Activated T-helper 17 cell treated with anti-CD3 and anti-CD28 coated beads, Interleukin-2, amount 50 U/mL, for 72 hours (primary cell): ENCODE data around the gene ADGRL3. TPM values are rescaled to one million over a fixed set of nuclear protein-coding genes. Genes with fewer than 3 reads are reported as not detected.

Experiments
- ATAC-seq: fragments of 150-1000 bp; cut with Tn5 transposase; replicated peaks from 2 replicates; pipeline ENCODE4 v1.10.0; 2021; ENCODE audit warnings: mild to moderate bottlenecking, moderate library complexity
- H3K27ac Mint-ChIP-seq: one replicate; pipeline ENCODE4 v1.8.0; 2022; ENCODE audit warnings: mixed read lengths
- H3K27me3 Mint-ChIP-seq: one replicate; pipeline ENCODE4 v1.8.0; 2022; ENCODE audit warnings: mixed read lengths
- H3K36me3 Mint-ChIP-seq: one replicate; pipeline ENCODE4 v1.8.0; 2022; ENCODE audit warnings: low read depth, mild to moderate bottlenecking, mixed read lengths
- H3K4me1 Mint-ChIP-seq: one replicate; pipeline ENCODE4 v1.8.0; 2022; ENCODE audit warnings: mixed read lengths
- H3K4me3 Mint-ChIP-seq: one replicate; pipeline ENCODE4 v1.8.0; 2022; ENCODE audit warnings: mild to moderate bottlenecking, mixed read lengths
- H3K9me3 Mint-ChIP-seq: one replicate; pipeline ENCODE4 v1.8.0; 2022; ENCODE audit warnings: mixed read lengths
- total RNA-seq, 2 donors: library from RNA; stranded (reverse); gene quantifications; one replicate each; pipeline ENCODE4 v1.2.3, GENCODE V29; 2022

Gene ADGRL3
- total RNA-seq, 2 donors from 2014 or later, result not detected

DNA sequence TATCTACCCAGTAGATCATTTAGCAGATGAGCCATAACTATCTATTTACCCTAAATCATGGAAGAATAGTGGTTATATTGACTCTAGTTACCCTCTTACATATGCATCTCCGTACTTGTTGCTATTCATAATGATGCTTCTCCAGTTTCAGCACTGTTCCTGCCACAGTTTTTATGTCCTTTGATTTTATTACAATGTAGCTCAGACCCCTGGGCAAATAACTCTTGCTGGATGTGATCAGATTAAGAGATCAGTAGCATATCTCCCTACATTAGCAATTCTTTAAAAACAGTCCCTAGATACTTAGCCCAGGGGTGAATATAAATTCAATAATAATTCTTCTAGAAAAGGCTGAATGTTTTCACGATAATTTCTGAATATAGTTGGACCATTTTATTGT, 696.5 kb downstream of the ADGRL3 start:
- no peak for ATAC-seq
- Mint-ChIP-seq H3K9me3 (peaks cover 9% of the 10 kb centered on the region), H3K27ac (no peak overlapping the region), H3K4me1 (no peaks in the 10 kb centered on the region), H3K36me3 (no peaks in the 10 kb centered on the region), H3K4me3 (no peak overlapping the region), H3K27me3 (no peaks in the 10 kb centered on the region)

DNA sequence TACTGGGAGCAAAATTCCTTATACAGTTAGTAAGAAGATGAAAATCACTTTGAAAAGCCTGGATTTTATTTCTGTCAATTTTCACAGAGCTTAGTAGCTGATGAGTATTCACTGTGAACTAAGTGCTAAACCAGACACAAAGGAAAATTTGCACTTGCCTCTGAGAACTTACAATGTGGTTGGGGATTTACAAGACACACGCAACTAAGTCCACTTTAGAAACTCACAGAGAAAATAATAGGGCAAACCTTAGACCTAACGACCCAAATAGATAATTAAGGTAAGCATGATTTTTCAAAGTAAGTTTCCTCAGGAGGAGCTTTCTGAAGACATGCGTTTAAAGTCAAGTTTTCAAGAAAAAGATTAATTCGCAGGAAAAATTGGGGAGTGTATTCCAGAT, 708.9 kb downstream of the ADGRL3 start:
- Mint-ChIP-seq H3K27me3 (no peaks in the 10 kb centered on the region), H3K27ac (no peak overlapping the region)

DNA sequence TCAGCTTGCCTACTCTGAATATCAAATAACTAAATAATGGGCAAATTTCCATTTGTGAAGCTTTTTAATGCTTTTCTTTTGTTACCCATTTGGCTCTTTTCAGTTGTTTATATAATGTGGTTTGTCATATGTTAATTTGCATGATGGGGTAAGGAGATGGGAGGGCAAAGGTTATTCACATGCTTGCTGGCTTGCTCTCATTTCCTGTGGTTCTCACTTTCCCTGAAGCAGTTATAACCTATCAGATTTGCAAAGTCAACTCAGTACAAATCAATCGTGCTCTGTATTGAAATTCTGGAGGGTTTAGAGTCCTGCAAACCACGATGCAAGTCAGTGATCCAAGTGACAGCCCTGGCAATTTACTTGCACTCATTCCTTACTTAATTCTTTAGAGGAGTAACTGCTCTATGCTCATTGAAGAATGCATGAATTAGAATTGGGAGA, 711.2 kb downstream of the ADGRL3 start:
- no peaks in the 10 kb centered on the region for H3K4me1 Mint-ChIP-seq

More for the DNA sequence above, 708.9 kb downstream of the ADGRL3 start:
- no peak for ATAC-seq
- H3K4me1 Mint-ChIP-seq, result no peaks in the 10 kb centered on the region
- H3K9me3 Mint-ChIP-seq, result peaks cover under 1% of the 10 kb centered on the region
- no peak overlapping the region for H3K4me3 Mint-ChIP-seq
- H3K36me3 Mint-ChIP-seq, result no peaks in the 10 kb centered on the region

DNA sequence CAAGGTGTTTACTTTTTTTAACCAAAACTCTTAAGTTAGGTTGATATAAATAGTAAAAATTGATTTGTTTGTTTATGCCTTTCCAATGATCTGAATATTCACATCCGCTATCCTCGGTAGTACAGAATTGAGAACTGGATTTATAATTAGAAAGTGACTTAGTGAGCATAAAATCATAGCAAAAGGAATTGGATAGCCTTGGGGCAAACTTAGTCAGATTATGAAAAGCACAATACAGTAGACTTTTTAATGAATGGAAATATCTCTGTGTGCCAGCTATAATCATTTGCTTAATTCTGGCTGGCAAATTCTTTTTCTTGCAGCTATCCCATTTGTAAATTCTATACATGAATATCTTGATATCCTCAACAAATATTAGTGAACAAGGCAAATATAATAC, 713.5 kb downstream of the ADGRL3 start:
- no peak overlapping the region for H3K27ac Mint-ChIP-seq
- no peaks in the 10 kb centered on the region for H3K4me1 Mint-ChIP-seq
- H3K9me3 Mint-ChIP-seq, result peaks cover 11% of the 10 kb centered on the region
- no peak overlapping the region for H3K4me3 Mint-ChIP-seq
- no peak for ATAC-seq
- H3K36me3 Mint-ChIP-seq, result no peaks in the 10 kb centered on the region
- H3K27me3 Mint-ChIP-seq, result no peaks in the 10 kb centered on the region

More for the DNA sequence above, 711.2 kb downstream of the ADGRL3 start:
- H3K36me3 Mint-ChIP-seq, result no peaks in the 10 kb centered on the region
- H3K27me3 Mint-ChIP-seq, result no peaks in the 10 kb centered on the region
- no peak overlapping the region for H3K27ac Mint-ChIP-seq
- H3K4me3 Mint-ChIP-seq, result no peak overlapping the region
- ATAC-seq, result no peak
- peaks cover 4% of the 10 kb centered on the region for H3K9me3 Mint-ChIP-seq

DNA sequence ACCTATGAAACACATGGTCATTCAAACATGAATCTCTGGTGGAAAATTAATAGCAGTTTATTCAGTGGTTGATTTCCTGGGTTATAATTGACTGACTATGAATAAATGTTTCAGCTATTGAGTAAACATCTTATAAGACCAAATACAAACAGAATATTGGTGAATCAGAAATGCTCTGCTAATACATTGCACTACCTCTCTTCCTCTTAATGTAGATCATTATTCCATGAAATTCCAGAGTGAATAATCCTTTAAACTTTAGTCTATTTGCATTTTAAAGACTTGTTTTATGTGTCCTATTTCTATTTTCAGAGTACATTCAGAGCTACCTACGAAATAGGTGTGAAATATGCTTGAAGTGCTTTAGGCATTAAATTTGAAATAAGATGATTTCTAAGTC, 715.4 kb downstream of the ADGRL3 start:
- H3K27me3 Mint-ChIP-seq, result no peaks in the 10 kb centered on the region
- H3K36me3 Mint-ChIP-seq, result no peaks in the 10 kb centered on the region
- H3K9me3 Mint-ChIP-seq, result peaks cover 11% of the 10 kb centered on the region
- no peak overlapping the region for H3K27ac Mint-ChIP-seq
- ATAC-seq, result no peak
- H3K4me3 Mint-ChIP-seq, result no peak overlapping the region
- no peaks in the 10 kb centered on the region for H3K4me1 Mint-ChIP-seq

DNA sequence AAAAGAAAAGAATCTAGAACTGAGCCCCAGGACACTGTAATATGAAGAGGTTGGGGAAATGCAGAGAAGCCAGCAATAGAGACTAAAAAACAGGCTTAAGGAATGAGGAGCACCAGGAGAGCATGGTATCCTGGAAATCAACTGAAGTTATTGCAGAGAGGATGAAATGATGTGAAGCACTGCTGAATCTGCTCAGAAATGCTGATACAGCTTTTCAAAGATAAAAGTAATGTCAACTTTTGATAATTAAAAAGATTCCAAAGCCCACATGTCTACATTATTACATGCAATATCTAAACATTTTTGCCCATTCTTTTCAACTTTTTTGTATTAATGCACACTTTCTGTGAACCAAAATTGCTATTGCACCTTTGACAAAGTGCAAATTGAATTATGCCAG, 718.4 kb downstream of the ADGRL3 start:
- no peak for ATAC-seq
- Mint-ChIP-seq H3K9me3 (peaks cover 11% of the 10 kb centered on the region), H3K27ac (no peak overlapping the region), H3K4me3 (no peak overlapping the region), H3K4me1 (no peaks in the 10 kb centered on the region), H3K27me3 (no peaks in the 10 kb centered on the region), H3K36me3 (no peaks in the 10 kb centered on the region)

DNA sequence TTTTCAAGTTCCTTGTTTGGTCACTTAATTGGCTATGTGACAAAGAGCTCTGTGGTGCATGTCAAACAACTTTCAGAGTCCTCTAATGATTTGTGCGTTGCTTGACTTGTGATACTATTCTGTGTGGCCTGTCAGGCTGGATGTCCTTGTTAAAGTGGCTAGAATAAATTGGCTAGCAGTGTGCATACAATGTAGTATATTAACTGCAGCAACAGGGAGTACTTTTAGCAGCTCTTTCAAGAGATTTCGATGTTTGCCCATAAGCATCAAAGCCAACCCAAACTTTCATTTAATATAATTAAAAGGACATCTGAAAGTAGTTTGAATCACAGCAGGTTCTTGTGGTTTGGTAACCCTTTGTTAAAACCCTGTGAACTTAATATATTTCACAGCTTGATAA, 718.9 kb downstream of the ADGRL3 start:
- no peak for ATAC-seq
- Mint-ChIP-seq H3K9me3 (peaks cover 11% of the 10 kb centered on the region), H3K4me3 (no peak overlapping the region), H3K27ac (no peak overlapping the region), H3K4me1 (no peaks in the 10 kb centered on the region), H3K36me3 (no peaks in the 10 kb centered on the region), H3K27me3 (no peaks in the 10 kb centered on the region)

DNA sequence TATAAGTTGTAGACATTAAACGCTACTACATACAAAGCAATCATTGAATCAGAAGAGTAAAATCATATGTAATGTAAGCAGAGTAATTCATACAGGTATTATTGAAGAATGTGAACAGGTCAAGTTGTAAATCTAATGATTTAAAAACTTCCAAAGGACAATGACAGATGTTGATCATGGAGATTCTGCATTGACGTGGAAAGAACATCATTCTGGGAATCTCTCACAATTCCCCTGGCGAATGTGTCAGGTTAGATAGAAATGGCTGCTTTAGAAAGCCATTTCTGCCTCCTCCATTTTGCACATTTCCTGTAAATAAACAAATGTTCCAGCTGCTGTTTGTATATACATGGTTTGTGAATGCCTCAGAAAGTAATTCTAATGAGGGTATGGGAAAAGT, 719.4 kb downstream of the ADGRL3 start:
- Mint-ChIP-seq H3K4me3 (no peak overlapping the region), H3K9me3 (peaks cover 6% of the 10 kb centered on the region), H3K27ac (no peak overlapping the region), H3K36me3 (no peaks in the 10 kb centered on the region), H3K4me1 (no peaks in the 10 kb centered on the region), H3K27me3 (no peaks in the 10 kb centered on the region)
- ATAC-seq, result no peak

DNA sequence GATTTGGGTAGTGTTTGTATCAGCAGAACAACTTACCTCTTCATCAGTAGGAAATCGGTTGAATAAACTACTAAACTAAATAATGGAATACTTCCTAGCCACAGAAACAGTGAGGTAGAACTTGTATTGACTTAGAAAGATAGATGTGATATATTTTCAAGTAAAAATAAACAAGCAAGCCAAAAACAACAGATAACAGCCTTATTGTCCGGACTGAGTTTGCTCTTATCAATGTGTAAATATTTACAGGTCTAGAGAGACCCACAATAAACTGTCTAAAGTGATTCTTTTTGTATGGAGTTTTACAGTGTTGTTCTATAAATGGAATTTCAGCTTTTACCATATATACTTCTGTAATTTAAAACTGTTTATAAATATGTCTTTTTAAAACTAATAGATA, 721.8 kb downstream of the ADGRL3 start:
- H3K4me1 Mint-ChIP-seq, result no peaks in the 10 kb centered on the region
- peaks cover 6% of the 10 kb centered on the region for H3K9me3 Mint-ChIP-seq
- no peaks in the 10 kb centered on the region for H3K36me3 Mint-ChIP-seq
- no peak overlapping the region for H3K4me3 Mint-ChIP-seq
- ATAC-seq, result no peak
- H3K27me3 Mint-ChIP-seq, result no peaks in the 10 kb centered on the region
- H3K27ac Mint-ChIP-seq, result no peak overlapping the region

DNA sequence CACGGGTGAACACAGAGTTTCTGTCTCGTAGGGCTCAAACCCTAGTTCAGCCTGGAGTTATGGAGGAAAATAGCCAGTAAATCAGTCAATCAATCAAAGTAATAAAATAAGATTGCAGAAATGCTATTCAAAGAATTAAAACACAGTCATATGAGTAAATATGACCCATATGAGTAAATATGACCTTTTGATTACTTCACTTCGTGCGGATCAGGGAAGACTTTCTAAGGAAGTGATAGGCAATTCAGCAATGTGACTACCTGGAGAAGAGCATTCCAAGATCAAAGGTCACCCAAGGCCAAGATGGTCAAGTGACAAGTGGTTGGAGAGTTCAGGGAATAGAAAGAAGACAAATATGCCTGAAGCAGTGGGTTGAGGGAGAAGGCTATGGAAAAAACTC, 722.6 kb downstream of the ADGRL3 start:
- H3K9me3 Mint-ChIP-seq, result peaks cover 3% of the 10 kb centered on the region
- H3K4me3 Mint-ChIP-seq, result no peak overlapping the region
- ATAC-seq, result no peak
- no peaks in the 10 kb centered on the region for H3K4me1 Mint-ChIP-seq
- no peak overlapping the region for H3K27ac Mint-ChIP-seq
- no peaks in the 10 kb centered on the region for H3K36me3 Mint-ChIP-seq
- no peaks in the 10 kb centered on the region for H3K27me3 Mint-ChIP-seq

DNA sequence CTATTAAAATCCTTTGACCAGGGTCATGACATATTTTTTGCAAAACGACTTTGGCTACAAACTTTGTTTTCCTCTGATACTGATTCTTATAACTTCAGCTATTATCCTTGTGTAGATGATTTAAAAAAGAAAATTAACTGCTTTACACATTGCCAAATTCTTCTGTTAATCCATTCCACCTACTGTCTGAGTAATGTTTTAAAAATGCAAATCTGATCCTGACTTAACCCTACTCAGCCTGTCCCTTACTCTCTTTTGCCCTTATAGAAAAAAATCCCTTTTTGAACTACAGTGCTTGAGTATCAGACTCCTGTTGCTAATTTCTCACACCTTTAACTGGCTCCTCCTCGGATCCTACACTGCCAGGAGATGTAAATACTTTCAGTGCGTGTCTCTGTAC, 723.1 kb downstream of the ADGRL3 start:
- H3K27ac Mint-ChIP-seq, result no peak overlapping the region
- ATAC-seq, result no peak
- H3K27me3 Mint-ChIP-seq, result no peaks in the 10 kb centered on the region
- no peak overlapping the region for H3K4me3 Mint-ChIP-seq
- H3K9me3 Mint-ChIP-seq, result peaks cover 1% of the 10 kb centered on the region
- H3K4me1 Mint-ChIP-seq, result no peaks in the 10 kb centered on the region
- no peaks in the 10 kb centered on the region for H3K36me3 Mint-ChIP-seq

DNA sequence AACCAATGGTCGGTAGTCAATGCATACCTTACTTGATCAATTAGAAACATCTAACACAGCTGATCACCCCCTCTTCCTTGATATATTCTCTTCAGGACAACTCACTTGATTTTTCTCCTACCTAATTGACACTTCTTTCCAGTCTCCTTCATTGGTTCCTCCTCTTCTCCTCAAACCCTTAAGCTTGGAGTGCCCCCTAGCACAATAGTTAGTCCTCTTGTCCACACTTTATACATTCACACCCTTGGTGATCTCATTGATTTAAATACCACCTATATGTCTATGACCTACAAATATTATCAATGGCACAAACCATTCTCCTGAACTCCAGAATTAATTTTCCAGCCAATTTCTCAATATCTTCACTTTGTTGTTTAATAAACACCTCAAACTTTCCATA, 724.0 kb downstream of the ADGRL3 start:
- Mint-ChIP-seq H3K27ac (no peak overlapping the region), H3K4me3 (no peak overlapping the region), H3K27me3 (no peaks in the 10 kb centered on the region), H3K4me1 (no peaks in the 10 kb centered on the region), H3K9me3 (no peaks in the 10 kb centered on the region), H3K36me3 (no peaks in the 10 kb centered on the region)
- no peak for ATAC-seq

DNA sequence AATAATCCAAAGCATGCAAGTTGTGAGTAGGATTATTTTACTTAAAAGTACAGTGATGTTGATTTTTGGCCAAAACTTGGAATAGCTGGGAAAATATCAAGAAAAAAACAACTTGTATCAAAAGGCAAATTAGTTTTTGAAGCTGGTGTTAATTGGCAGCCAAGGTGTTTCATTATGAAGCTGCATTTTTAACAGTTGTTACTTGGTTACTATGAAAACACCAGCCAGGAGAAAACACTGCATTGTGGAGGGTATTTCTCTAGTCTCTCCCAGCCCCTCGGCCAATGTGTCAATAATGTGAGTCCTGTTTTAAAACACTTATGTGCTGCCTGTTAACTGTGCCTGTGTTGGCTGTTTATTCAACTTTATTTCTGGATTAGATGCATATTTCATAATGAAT, 733.4 kb downstream of the ADGRL3 start:
- no peak for ATAC-seq
- Mint-ChIP-seq H3K9me3 (peaks cover 11% of the 10 kb centered on the region), H3K27ac (no peak overlapping the region), H3K27me3 (no peaks in the 10 kb centered on the region), H3K4me1 (no peaks in the 10 kb centered on the region), H3K4me3 (no peak overlapping the region), H3K36me3 (no peaks in the 10 kb centered on the region)

DNA sequence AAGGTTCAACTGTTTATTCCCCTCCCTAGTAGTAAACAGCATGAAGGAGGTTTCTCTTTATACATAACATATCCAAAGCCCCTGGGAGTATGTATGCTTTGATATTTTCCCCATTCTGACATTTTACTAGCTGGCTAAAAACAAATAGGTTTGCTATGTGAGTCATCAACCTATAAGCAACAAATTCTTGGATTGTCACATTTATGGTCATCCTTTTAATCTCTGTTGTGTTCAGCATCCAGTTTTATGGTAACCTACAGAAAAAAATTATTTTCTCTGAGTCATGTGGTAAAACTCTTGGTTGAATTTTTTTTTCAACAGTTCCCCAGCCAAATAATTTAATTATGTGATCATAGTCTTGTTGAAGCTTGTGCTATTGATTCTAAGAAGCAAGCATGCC, 734.1 kb downstream of the ADGRL3 start:
- H3K9me3 Mint-ChIP-seq, result peaks cover 16% of the 10 kb centered on the region
- ATAC-seq, result no peak

DNA sequence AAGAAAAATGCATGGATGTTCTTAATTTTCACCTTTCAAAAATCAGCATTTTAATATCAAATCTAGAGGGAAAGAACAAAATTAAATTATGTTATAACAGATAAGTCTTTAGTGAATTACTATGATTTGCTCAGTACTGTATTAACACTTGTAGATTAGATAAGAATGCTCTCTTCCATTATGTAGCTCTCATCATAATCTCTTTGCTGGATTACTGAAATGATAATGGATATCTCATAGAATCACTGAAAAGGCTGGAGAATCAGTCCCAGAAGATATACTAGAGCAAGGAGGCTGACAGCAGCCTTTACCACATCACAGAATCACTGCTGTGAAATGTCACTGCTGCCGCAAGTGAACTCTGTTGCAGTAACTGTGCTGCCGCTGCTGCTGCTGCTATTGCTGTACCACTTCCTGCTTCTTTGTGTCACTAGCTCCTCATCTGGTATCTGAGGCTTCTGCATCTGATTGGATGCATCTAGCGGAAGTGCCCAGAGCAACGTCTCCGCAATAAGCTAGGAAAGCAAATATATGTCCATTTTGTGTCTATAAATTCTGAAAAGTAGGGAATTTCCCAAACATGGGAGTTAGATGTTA, 738.2 kb downstream of the ADGRL3 start:
- H3K36me3 Mint-ChIP-seq, result no peaks in the 10 kb centered on the region
- peak; percentile 29 for ATAC-seq
- H3K4me3 Mint-ChIP-seq, result no peak overlapping the region
- peaks cover 8% of the 10 kb centered on the region for H3K9me3 Mint-ChIP-seq
- no peaks in the 10 kb centered on the region for H3K27me3 Mint-ChIP-seq
- no peaks in the 10 kb centered on the region for H3K4me1 Mint-ChIP-seq
- H3K27ac Mint-ChIP-seq, result no peak overlapping the region

More for the DNA sequence above, 734.1 kb downstream of the ADGRL3 start:
- Mint-ChIP-seq H3K4me3 (no peak overlapping the region), H3K36me3 (no peaks in the 10 kb centered on the region), H3K27ac (no peak overlapping the region), H3K27me3 (no peaks in the 10 kb centered on the region), H3K4me1 (no peaks in the 10 kb centered on the region)

DNA sequence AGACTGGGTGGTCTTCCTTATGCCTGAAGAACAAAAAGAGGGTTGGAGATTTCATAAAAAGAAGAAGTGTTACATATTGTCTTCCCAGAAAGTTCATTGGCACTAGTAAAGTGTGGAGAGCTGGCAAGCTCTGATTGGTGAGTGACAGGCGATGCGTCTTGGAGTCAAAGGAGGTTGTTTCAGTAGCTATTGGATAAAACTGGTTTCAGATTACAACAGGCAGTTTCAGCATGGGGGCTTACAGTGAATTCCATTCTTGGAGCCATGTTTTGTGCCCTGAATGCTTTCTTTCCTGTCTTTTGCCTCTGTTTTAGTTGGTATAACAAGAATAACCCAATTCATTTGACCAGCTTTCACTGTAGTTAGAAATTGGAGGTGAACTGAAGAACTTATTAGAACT, 750.5 kb downstream of the ADGRL3 start:
- Mint-ChIP-seq H3K4me3 (no peak overlapping the region), H3K4me1 (no peaks in the 10 kb centered on the region), H3K9me3 (peaks cover 16% of the 10 kb centered on the region), H3K27ac (no peak overlapping the region), H3K36me3 (no peaks in the 10 kb centered on the region), H3K27me3 (no peaks in the 10 kb centered on the region)
- ATAC-seq, result no peak
